Hematopoietic multipotent progenitor cell treated with erythropoietin and hydrocortisone succinate and interleukin-3 and kit ligand, for 15 days (in vitro differentiated cells): ENCODE data around the gene GKAP1.
A peak's percentile ranks its signal among the peaks of the same experiment; 100 is the strongest.
"Not testable (repeated sequence)": the region's sequence is repeated elsewhere in the genome, so short reads cannot be mapped to it uniquely, and the experiment has no call there.

Source experiments
- DNase-seq: peaks from one replicate; pipeline ENCODE4 v3.0.0-alpha.2; 2015; ENCODE audit warnings: low spot score

Gene GKAP1

DNA sequence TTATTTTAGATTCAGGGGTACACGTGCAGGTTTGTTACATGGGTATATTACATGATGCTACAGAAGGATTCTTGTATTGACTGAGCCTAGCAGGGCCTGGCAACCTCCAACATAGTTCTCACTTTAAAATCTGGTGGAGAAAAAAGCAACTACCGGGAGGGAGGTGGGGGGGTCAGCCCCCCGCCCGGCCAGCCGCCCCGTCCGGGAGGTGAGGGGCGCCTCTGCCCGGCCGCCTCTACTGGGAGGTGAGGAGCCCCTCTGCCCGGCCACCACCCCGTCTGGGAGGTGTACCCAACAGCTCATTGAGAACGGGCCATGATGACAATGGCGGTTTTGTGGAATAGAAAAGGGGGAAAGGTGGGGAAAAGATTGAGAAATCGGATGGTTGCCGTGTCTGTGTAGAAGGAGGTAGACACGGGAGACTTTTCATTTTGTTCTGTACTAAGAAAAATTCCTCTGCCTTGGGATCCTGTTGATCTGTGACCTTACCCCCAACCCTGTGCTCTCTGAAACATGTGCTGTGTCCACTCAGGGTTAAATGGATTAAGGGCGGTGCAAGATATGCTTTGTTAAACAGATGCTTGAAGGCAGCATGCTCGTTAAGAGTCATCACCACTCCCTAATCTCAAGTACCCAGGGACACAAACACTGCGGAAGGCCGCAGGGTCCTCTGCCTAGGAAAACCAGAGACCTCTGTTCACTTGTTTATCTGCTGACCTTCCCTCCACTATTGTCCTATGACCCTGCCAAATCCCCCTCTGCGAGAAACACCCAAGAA is 88.8 kb downstream of the GKAP1 start:
- not testable (repeated sequence) for DNase-seq

DNA sequence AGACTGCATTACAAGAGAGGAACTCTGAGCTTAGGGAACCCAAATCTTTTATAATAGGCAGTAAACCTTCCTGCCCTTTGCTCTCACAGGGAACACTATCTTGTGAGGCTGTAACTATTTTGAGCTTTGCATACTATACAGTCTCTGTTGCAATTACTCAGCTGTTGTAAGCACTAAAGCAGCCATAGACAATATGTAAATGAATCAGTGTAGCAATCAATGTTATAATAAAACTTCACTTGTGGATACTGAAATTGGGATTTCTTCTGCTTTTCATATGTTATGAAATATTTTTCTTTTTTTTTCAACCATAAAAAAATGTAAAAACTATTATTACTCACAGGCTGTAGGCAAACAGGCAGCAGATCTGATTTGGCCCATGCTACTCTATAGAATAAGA is 93.1 kb downstream of the GKAP1 start:
- no peak for DNase-seq

DNA sequence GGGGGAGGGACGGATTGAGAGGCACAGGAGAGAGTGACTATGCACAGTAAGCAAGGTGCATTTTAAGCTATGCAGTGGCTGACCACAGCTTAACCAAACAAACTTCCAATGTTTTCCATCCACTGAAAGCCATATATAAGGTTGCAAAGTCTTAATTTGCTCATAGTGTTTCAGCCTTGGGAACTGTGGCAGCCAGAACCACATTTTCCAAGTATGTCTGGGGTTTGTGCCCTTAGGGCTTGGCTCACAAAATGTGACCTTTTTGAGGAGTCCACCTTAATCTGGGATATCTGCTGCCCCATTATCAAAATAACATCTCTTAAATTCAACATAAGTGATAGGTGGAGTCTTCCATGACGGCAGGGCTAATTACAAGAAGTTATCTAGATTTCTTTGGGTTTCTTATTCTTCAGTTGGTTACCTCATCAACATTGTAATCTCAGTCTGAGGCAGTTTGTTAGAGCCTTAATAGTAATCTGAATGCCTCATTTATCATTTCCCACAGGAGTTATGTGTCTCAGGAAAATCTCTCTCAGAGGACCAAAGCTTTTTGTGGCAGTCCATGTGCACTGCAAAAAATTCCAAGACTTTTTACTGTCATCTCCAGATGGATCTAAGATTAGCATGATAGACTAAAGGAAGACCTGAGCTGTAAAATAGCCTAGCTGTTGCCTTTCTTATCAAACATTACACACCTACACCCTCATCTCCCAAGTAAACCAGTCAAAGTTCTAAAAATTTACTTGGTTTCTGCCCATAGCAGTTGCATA is 94.7 kb downstream of the GKAP1 start:
- DNase-seq: no peak

DNA sequence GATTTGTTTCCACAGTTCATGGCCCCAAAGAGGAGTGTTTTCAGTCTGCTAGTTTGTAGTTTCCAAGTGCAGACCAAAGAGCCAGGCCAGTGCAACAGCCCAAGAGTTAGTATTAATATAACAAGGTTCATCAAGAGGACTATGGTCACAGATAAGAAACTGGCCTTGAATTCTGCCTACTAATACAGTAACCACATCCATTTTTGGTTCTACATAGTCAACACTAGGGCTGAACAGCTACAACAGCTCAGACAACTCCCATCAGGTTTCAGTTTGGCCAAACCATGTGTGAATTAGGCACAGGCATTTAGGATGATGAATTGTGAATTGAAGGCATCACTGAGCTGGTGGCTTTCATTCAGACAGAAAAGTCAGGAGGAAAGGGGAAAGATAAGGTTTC is 96.1 kb downstream of the GKAP1 start:
- no peak for DNase-seq

DNA sequence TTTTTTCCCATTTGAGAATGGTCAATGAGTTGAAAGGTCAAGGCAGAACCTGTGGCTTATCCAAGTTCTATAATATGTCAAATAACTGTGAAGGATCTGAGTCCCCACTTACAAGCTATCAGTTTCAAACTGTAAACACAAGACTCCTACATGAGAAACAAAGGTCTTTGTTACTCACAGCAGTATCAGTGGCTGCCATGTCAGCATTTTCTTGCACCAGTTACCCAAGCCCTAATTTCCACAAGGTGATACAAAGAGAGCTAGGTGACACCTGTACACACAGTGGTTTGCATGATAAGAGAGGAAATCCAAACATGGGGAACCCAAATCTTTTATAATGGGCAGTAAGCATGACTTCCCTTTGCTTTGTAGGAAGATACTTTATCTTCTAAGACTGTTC is 101.8 kb downstream of the GKAP1 start:
- DNase-seq: no peak

GRCh38 chr9:83715221-83715620 is 102.3 kb downstream of the GKAP1 start:
- no peak for DNase-seq

DNA sequence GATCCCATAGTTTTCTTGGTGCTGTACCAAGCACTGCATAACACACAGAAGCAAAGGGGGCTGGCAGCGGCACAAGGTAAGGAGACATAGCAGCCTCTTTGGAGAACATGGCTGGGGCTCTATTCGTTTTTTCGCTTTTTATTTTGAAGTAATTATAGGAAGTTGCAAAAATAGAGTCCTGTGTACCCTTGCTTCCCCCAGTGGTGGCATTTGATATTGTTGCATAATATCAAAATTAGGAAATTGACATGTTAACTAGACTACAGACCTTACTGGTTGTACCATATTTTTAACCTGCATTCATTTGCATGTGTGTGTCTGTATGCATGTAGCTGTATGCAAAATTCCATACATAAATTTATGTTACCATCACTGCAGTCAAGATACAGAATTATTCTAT is 103.2 kb downstream of the GKAP1 start:
- no peak for DNase-seq

DNA sequence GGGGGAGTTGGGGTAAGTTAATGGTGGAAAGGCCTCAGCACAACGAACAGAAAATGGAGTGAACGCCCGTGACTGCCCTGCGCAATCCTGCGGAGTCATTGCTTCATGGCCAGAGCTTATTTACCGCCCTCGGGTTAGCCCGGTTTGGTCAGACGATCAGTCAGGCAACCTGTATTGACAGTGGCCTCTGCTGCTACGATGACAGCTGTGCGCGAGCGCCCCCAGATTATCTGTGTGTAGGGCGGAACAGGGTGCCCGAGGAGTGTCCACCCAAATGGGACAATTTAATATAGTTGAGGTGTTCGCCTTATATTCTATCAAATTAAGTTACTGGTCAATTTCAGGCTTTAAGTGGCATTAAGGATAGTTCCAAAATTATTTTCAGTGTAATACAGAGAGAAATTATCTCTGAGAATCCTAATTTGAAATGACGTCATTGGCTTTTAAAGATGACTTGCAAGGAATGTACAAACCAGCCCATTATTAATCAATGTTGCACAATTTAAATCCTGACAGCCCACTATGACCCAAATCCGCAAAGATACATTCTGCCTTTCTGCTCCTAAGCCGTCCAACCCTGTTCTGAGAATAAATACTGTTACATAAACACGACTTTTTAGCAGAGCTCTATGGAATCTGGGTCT is 108.9 kb downstream of the GKAP1 start:
- peak; percentile 83 for DNase-seq

DNA sequence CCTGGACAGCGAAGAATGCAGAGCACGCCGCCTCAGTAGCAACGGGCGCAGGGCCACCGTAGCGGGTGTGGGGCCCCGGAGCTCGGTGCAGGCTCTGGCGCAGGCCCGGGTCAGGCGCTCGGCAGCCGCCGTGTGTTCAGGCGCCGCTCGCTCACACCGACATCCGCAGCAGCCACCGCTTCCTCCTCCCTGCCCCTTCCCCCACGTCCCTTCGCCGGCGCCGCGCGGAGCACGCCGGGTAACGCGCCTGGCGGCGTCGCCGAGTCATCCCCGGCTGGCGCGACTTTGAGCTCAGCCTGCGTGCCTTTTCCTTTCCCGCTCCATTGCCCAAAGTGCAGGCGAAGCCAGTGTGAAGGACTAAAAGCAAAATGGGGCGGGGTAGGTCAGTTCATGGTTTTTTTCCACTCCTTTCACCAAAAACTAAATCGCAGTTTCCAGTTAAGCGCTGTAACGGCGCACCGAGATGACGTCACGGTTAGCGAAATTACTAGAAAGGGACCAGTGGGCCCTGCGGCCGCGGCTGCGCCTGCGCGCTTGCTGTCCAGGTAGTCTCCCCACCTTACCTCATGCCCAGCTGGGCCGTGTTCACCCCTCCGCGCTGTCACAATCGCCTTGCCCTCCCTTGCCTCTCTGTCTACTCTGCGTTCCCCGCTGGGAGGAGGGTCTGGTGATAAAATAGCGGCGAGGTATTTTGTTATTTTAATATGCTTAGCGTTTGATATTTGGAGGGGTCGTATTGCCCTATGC is 109.6 kb downstream of the GKAP1 start, which contains the start of gene UBQLN1:
Gene UBQLN1, minus strand, starts transcription at position 191 of the 747 bp plus-strand sequence. CDS start 279 bp downstream, outside the sequence.
- peak; percentile 94 for DNase-seq

DNA sequence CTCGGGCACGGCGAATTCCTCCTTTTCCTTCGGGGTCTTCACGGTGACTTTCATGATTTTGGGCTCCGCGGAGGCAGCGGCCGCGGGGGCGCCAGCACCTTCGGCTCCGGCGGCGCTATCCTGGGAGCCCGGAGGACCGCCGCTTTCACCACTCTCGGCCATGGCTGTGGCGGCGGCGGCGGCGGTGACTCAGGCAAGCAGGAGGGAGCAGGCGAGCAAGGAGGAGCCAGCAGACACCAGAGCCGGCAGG is 110.1 kb downstream of the GKAP1 start:
- DNase-seq: peak; percentile 77

- DNase-seq: peak; percentile 31
These were observed 110.7 kb downstream of the GKAP1 start for GRCh38 chr9:83706676-83707517.

DNA sequence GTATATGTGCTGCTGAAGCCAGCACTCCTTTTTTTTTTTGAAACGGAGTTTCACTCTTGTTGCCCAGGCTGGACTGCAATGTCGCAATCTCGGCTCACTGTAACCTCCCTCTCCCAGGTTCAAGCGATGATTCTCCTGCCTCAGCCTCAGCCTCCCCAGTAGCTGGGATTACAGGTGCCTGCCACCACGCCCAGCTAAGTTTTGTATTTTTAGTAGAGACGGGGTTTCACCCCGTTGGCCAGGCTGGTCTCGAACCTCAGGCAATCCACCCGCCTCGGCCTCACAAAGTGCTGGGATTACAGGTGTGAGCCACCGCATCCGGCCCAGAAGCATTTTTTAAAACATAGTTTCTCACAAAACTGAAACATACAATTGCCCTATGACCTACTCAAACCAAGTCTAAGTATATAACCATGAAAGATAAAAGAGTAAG is 112.3 kb downstream of the GKAP1 start:
- DNase-seq: not testable (repeated sequence)

- DNase-seq: no peak
These were observed 115.8 kb downstream of the GKAP1 start for GRCh38 chr9:83701769-83702168.

GRCh38 chr9:83701286-83701685 is 116.3 kb downstream of the GKAP1 start:
- DNase-seq: no peak

DNA sequence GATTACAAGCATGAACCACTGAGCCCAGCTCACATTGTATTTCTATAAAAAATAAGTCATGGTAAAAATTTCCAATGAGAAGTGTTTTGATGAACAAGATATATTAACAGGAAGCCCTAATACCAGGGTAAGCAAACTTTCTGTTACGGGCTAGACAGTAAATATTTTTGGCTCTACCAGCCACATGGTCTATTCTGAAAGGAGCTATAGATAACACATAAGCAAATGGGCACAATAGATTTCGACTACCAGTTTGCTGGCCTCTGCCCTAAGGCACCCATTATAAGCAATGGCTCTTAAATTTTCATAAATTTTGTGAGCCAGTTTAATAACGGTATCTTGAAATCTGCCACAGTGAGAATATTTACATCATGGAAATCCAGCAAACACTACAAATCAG is 118.0 kb downstream of the GKAP1 start:
- no peak for DNase-seq

DNA sequence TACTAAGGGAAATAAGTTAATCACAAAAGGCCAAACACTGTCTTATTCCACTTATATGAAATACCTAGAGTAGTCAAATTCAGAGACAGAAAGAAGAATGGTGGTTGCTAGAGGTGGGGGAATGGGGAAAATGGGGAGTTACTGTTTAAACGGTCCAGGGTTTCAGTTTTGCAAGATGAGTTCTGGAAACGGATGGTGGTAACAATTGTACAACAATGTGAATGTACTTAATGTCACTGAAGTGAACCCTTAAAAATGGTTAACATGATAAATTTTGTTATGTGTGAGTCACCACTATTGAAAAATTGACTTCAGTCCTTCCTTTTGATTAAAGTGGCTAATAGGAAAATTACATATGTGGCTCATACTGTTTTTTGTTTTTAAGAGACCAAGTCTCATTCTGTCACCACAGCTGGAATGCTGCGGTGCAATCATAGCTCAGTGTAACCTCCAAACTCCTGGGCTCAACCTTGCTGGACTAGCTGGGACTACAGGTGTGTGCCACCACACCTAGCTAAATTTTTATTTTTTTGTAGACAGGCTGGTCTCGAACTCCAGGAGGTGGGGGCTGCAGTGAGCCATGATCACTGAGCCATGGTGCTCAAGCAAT is 118.5 kb downstream of the GKAP1 start:
- no peak for DNase-seq

GRCh38 chr9:83691492-83691891 is 126.1 kb downstream of the GKAP1 start:
- DNase-seq: no peak
